ENCODE results near the gene EXOSC6. TPM values are rescaled to one million over a fixed set of nuclear protein-coding genes. Genes with fewer than 3 reads are reported as not detected.
"Not testable (repeated sequence)": the region's sequence is repeated elsewhere in the genome, so short reads cannot be mapped to it uniquely, and the experiment has no call there.

The EXOSC6 gene
- total RNA-seq, 4 donors from 2014 or later: 11.9 to 28.4 (median 21.9) TPM

GRCh38 chr16:70200063-70200462 lies 51.7 kb downstream of the EXOSC6 start:
- 80 to 87% methylated on average over 7 to 8 of the region's 8 CpGs for whole genome bisulfite sequencing, 2 donors (ENCODE audit: low coverage in 1 of 2)
- in situ Hi-C loops (cut with MboI; ENCODE audit: low pct_ligation_motif_present in 1 of 4, low pct_unique_long_range_greater_than_20kb in 1 of 4, low sequenced_read_pairs in 3 of 4); intact Hi-C loops (cut with DNase I; ENCODE audit: low total_unique reads); DNase-seq; H3K9me3 ChIP-seq; H3K4me1 ChIP-seq; H3K36me3 ChIP-seq; H3K4me3 ChIP-seq; H3K27me3 ChIP-seq; H3K27ac ChIP-seq: not testable (repeated sequence)

GRCh38 chr16:70199170-70199569 lies 52.6 kb downstream of the EXOSC6 start:
- intact Hi-C loops (cut with DNase I; ENCODE audit: low total_unique reads); DNase-seq; in situ Hi-C loops (cut with MboI; ENCODE audit: low pct_ligation_motif_present in 1 of 4, low pct_unique_long_range_greater_than_20kb in 1 of 4, low sequenced_read_pairs in 3 of 4); H3K9me3 ChIP-seq; H3K36me3 ChIP-seq; H3K4me3 ChIP-seq; H3K4me1 ChIP-seq; H3K27me3 ChIP-seq; H3K27ac ChIP-seq: not testable (repeated sequence)
- 89% methylated on average over 9 of the region's 9 CpGs; no CpG with 5 or more reads in 1 of the 2 donors for WGBS, 2 donors (ENCODE audit: low coverage in 1 of 2)

- in situ Hi-C loops (cut with MboI; ENCODE audit: low pct_ligation_motif_present in 1 of 4, low pct_unique_long_range_greater_than_20kb in 1 of 4, low sequenced_read_pairs in 3 of 4); H3K9me3 ChIP-seq; H3K27me3 ChIP-seq; H3K27ac ChIP-seq; H3K4me1 ChIP-seq; H3K36me3 ChIP-seq; DNase-seq; intact Hi-C loops (cut with DNase I; ENCODE audit: low total_unique reads); H3K4me3 ChIP-seq: not testable (repeated sequence)
- WGBS, 2 donors (ENCODE audit: low coverage in 1 of 2): 40 to 77% methylated on average over 1 to 3 of the region's 3 CpGs
Measured at GRCh38 chr16:70198666-70199065, 53.1 kb downstream of the EXOSC6 start.

- H3K27me3 ChIP-seq; intact Hi-C loops (cut with DNase I; ENCODE audit: low total_unique reads); H3K4me3 ChIP-seq; in situ Hi-C loops (cut with MboI; ENCODE audit: low pct_ligation_motif_present in 1 of 4, low pct_unique_long_range_greater_than_20kb in 1 of 4, low sequenced_read_pairs in 3 of 4); H3K4me1 ChIP-seq; DNase-seq; H3K36me3 ChIP-seq; H3K27ac ChIP-seq; H3K9me3 ChIP-seq: not testable (repeated sequence)
- 86% methylated on average over 9 of the region's 9 CpGs; no CpG with 5 or more reads in 1 of the 2 donors for WGBS, 2 donors (ENCODE audit: low coverage in 1 of 2)
Measured at GRCh38 chr16:70198230-70198629, 53.5 kb downstream of the EXOSC6 start.

GRCh38 chr16:70197611-70198010 lies 54.1 kb downstream of the EXOSC6 start:
- H3K4me1 ChIP-seq; intact Hi-C loops (cut with DNase I; ENCODE audit: low total_unique reads); H3K27ac ChIP-seq; H3K27me3 ChIP-seq; H3K9me3 ChIP-seq; in situ Hi-C loops (cut with MboI; ENCODE audit: low pct_ligation_motif_present in 1 of 4, low pct_unique_long_range_greater_than_20kb in 1 of 4, low sequenced_read_pairs in 3 of 4); DNase-seq; H3K36me3 ChIP-seq; H3K4me3 ChIP-seq: not testable (repeated sequence)
- 80% methylated on average over 6 of the region's 7 CpGs; no CpG with 5 or more reads in 1 of the 2 donors for WGBS, 2 donors (ENCODE audit: low coverage in 1 of 2)

Small RNA genes within 50 kb of the gene (small RNA-seq; reads per million reads assigned to genes)
- gene AC009060.2: 0 reads per million in 4 donors
- gene RN7SL279P: 0 reads per million in 4 donors

Other genes starting within 250 kb of the EXOSC6 start
- 10 to 100 TPM; 29.1 to 36.2 (median 31.7) TPM for gene PDPR, start 137.6 kb downstream of the EXOSC6 start, total RNA-seq
- gene CLEC18C, start 78.2 kb downstream of the EXOSC6 start, total RNA-seq: 1 to 10 TPM in 1 of 4 donors, under 1 TPM in 2, not detected in 1; 0.55 to 4.1 (median 0.79) TPM
- gene AARS1, start 37.6 kb upstream of the EXOSC6 start, total RNA-seq: 10 to 100 TPM; 38.5 to 77.5 (median 54.6) TPM
- gene DDX19B, start 47.2 kb upstream of the EXOSC6 start, total RNA-seq: 10 to 100 TPM; 10.5 to 33.7 (median 22.6) TPM
- gene DDX19A, start 95.0 kb upstream of the EXOSC6 start, total RNA-seq: 100 to 1,000 TPM in 1 of 4 donors, 10 to 100 TPM in 3; 14.9 to 102 (median 19.8) TPM
- 10 to 100 TPM in 2 of 4 donors, 1 to 10 TPM in 2; 2.6 to 16.5 (median 8.5) TPM for gene ST3GAL2, start 187.2 kb upstream of the EXOSC6 start, total RNA-seq
- gene FCSK, start 202.7 kb upstream of the EXOSC6 start, total RNA-seq: 10 to 100 TPM; 38.5 to 62.7 (median 43.1) TPM

Data from transverse colon (tissue), 4 donors.